HEK293 (cell line): ENCODE measurements around the gene CAPS.
A peak's percentile ranks its signal among the peaks of the same experiment; 100 is the strongest.

Experiments used
- CTCF ChIA-PET: fragments of 350-600 bp; formaldehyde crosslinking; extraction: SDS; loops from one replicate; lab custom pipeline; 2021; ENCODE audit warnings: antibody characterized with exemption; lab: Yijun Ruan, JAX
- POLR2A ChIA-PET: fragments of 300-600 bp; formaldehyde crosslinking; extraction: SDS; loops from one replicate; lab custom pipeline; 2020; ENCODE audit warnings: antibody characterized with exemption, inconsistent platforms; lab: Yijun Ruan, JAX
- H3K27ac ChIP-seq: fragments of 200-500 bp; sonication (Bioruptor generic); 2 replicates; pipeline ENCODE4 v1.5.1; 2014; ENCODE audit warnings: low read depth, low read length, control low read depth, inconsistent platforms; ENCODE audit errors: extremely low read depth
- H3K36me3 ChIP-seq, 2 experiments: fragments of 200-500 bp in 1 of 2; sonication (Bioruptor generic) in 1 of 2; 1 replicate in 1 of 2; 2 replicates in 1 of 2; pipeline ENCODE4 v1.5.1; 2014 to 2017; ENCODE audit warnings: inconsistent platforms in 2 of 2, low read length in 2 of 2; ENCODE audit not compliant: control insufficient read depth in 2 of 2, insufficient read depth in 1 of 2
- H3K4me1 ChIP-seq: fragments of 200-500 bp; sonication (Bioruptor generic); 2 replicates; pipeline ENCODE4 v1.5.1; 2014; ENCODE audit warnings: mild to moderate bottlenecking, low read length, inconsistent platforms; ENCODE audit not compliant: control insufficient read depth, insufficient read depth
- H3K4me3 ChIP-seq: 2 replicates; pipeline ENCODE4 v1.5.1; 2011; ENCODE audit warnings: low read depth, mild to moderate bottlenecking, control low read depth, low read length, moderate library complexity
- H3K9me3 ChIP-seq: fragments of 200-500 bp; sonication (Bioruptor generic); 2 replicates; pipeline ENCODE4 v1.5.1; 2014; ENCODE audit warnings: low read depth, low read length, inconsistent platforms; ENCODE audit not compliant: control insufficient read depth, insufficient read depth
- GFI1B ChIP-seq: fragments of 450-650 bp; formaldehyde crosslinking; IDR thresholded peaks from 2 replicates; pipeline ENCODE4 v1.5.1; 2016; ENCODE audit warnings: missing biosample characterization, missing genetic modification characterization
- GLI4 ChIP-seq: fragments of 450-650 bp; formaldehyde crosslinking; IDR thresholded peaks from 2 replicates; pipeline ENCODE4 v1.5.1; 2016; ENCODE audit warnings: missing biosample characterization, missing genetic modification characterization
- GLIS1 ChIP-seq: fragments of 450-650 bp; formaldehyde crosslinking; IDR thresholded peaks from 2 replicates; pipeline ENCODE4 v1.5.1; 2016; ENCODE audit warnings: missing biosample characterization, missing genetic modification characterization
- MZF1 ChIP-seq: fragments of 450-650 bp; formaldehyde crosslinking; IDR thresholded peaks from 2 replicates; pipeline ENCODE4 v1.5.1; 2017; ENCODE audit warnings: missing biosample characterization, missing genetic modification characterization, borderline replicate concordance
- SCRT1 ChIP-seq: fragments of 450-650 bp; formaldehyde crosslinking; IDR thresholded peaks from 2 replicates; pipeline ENCODE4 v1.5.1; 2016; ENCODE audit warnings: missing biosample characterization, missing genetic modification characterization, borderline replicate concordance
- WT1 ChIP-seq: fragments of 450-650 bp; formaldehyde crosslinking; IDR thresholded peaks from 2 replicates; pipeline ENCODE4 v1.5.1; 2016; ENCODE audit warnings: missing biosample characterization, missing genetic modification characterization
- ZBTB17 ChIP-seq: fragments of 450-650 bp; formaldehyde crosslinking; IDR thresholded peaks from 2 replicates; pipeline ENCODE4 v1.5.1; 2016; ENCODE audit warnings: missing biosample characterization, missing genetic modification characterization
- ZFHX2 ChIP-seq: fragments of 450-650 bp; formaldehyde crosslinking; conservative IDR thresholded peaks from 2 replicates; pipeline ENCODE4 v1.5.1; 2016; ENCODE audit warnings: missing biosample characterization, missing genetic modification characterization
- ZIC2 ChIP-seq: fragments of 450-650 bp; formaldehyde crosslinking; IDR thresholded peaks from 2 replicates; pipeline ENCODE4 v1.5.1; 2016; ENCODE audit warnings: missing biosample characterization, missing genetic modification characterization
- ZNF112 ChIP-seq: fragments of 450-650 bp; formaldehyde crosslinking; IDR thresholded peaks from 2 replicates; pipeline ENCODE4 v1.5.0; 2017; ENCODE audit warnings: missing biosample characterization, missing genetic modification characterization
- ZNF174 ChIP-seq: fragments of 450-650 bp; formaldehyde crosslinking; IDR thresholded peaks from 2 replicates; pipeline ENCODE4 v1.5.0; 2017; ENCODE audit warnings: missing biosample characterization, mild to moderate bottlenecking, missing genetic modification characterization
- ZNF202 ChIP-seq: fragments of 450-650 bp; formaldehyde crosslinking; IDR thresholded peaks from 2 replicates; pipeline ENCODE4 v1.5.1; 2016; ENCODE audit warnings: missing biosample characterization, missing genetic modification characterization, borderline replicate concordance
- ZNF266 ChIP-seq: fragments of 450-650 bp; formaldehyde crosslinking; IDR thresholded peaks from 2 replicates; pipeline ENCODE4 v1.5.1; 2016; ENCODE audit warnings: missing biosample characterization, missing genetic modification characterization, low read depth
- ZNF510 ChIP-seq: fragments of 450-650 bp; formaldehyde crosslinking; IDR thresholded peaks from 2 replicates; pipeline ENCODE4 v1.5.1; 2018; ENCODE audit warnings: mild to moderate bottlenecking, missing genetic modification characterization, missing biosample characterization; ENCODE audit not compliant: insufficient replicate concordance
- ZNF521 ChIP-seq: fragments of 450-650 bp; formaldehyde crosslinking; IDR thresholded peaks from 2 replicates; pipeline ENCODE4 v1.5.1; 2017; ENCODE audit warnings: missing biosample characterization, mild to moderate bottlenecking, missing genetic modification characterization
- ZNF654 ChIP-seq: fragments of 450-650 bp; formaldehyde crosslinking; IDR thresholded peaks from 2 replicates; pipeline ENCODE4 v1.5.1; 2016; ENCODE audit warnings: low read depth, missing biosample characterization, missing genetic modification characterization
- ZNF658 ChIP-seq: fragments of 450-650 bp; formaldehyde crosslinking; IDR thresholded peaks from 2 replicates; pipeline ENCODE4; 2016; ENCODE audit warnings: missing biosample characterization, missing genetic modification characterization
- ZNF677 ChIP-seq: fragments of 450-650 bp; IDR thresholded peaks from 2 replicates; pipeline ENCODE4 v1.5.0; 2018; ENCODE audit warnings: missing biosample characterization, mild to moderate bottlenecking, missing genetic modification characterization, moderate library complexity
- ZNF768 ChIP-seq: fragments of 450-650 bp; formaldehyde crosslinking; IDR thresholded peaks from 2 replicates; pipeline ENCODE4 v1.5.1; 2018; ENCODE audit warnings: missing biosample characterization, mild to moderate bottlenecking, missing genetic modification characterization
- TF ChIP-seq, protein P1 (sequence below): fragments of 450-650 bp; formaldehyde crosslinking; IDR thresholded peaks from 2 replicates; pipeline ENCODE4 v1.5.1; 2016; ENCODE audit warnings: missing biosample characterization, missing genetic modification characterization
- TF ChIP-seq, protein P2 (sequence below): fragments of 450-650 bp; formaldehyde crosslinking; IDR thresholded peaks from 2 replicates; pipeline ENCODE4 v1.5.1; 2017; ENCODE audit warnings: missing biosample characterization, missing genetic modification characterization

CAPS gene

DNA sequence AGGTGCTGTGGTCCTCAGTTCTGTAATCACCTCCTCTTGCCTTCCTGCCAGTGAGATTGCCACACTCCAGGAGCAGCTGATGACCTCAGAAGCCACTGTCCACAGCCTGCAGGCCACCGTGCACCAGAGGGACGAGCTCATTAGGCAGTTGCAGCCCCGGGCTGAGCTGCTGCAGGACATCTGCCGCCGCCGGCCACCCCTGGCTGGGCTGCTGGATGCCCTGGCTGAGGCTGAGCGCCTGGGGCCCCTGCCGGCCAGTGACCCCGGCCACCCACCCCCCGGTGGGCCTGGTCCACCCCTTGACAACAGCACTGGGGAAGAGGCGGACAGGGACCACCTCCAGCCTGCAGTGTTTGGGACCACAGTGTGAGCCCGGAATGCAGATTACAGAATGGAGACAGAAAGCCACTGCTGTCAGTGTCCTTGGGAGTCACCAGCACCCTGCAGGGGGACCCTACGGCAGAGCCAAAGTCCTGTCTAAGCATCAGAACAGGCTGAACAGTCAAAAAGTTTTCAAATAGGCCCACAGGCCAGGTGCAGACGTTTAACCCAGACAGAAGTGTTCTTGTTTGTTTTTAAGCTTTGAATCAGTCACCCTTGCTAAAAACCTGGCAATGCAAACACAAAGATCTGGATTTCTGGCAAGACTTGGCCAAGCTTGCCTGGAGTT is 5.1 kb upstream of the CAPS start (continued):
- TF ChIP-seq ZNF266 (tag by site-specific recombination), result no peak
- TF ChIP-seq WT1 (tag by site-specific recombination), result no peak
- TF ChIP-seq, all 188 proteins: peak for 2

DNA sequence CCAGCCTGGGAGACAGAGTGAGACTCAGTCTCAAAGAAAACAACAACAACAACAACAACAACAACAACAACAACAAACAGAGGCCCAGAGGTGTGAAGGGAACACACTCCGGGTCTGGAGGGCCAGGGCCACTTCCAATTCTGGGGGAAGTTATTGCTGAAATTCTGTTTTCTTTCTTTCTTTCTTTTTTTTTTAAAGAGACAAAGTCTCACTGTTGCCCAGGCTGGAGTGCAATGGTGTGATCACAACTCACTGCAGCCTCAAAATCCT is 3.5 kb upstream of the CAPS start:
- Histone ChIP-seq H3K36me3 (peaks cover 0 to 32% of the 10 kb centered on the region in 2 experiments; a peak in 2 of 3 replicates), H3K9me3 (no peaks in the 10 kb centered on the region), H3K4me3 (no peak overlapping the region), H3K4me1 (no peaks in the 10 kb centered on the region), H3K27ac (no peak overlapping the region)
- CTCF ChIA-PET, result interaction anchor here (0.6 to 0.9 kb wide), 2 partner anchors 107 to 122 kb away, joined by 3 read pairs; no protein-coding TSS in a partner anchor
- TF ChIP-seq ZIC2 (tag by site-specific recombination) (no peak), ZNF510 (tag by site-specific recombination) (no peak), GLIS1 (no peak), ZNF202 (tag by site-specific recombination) (no peak)
- POLR2A ChIA-PET, result no interaction called here

DNA sequence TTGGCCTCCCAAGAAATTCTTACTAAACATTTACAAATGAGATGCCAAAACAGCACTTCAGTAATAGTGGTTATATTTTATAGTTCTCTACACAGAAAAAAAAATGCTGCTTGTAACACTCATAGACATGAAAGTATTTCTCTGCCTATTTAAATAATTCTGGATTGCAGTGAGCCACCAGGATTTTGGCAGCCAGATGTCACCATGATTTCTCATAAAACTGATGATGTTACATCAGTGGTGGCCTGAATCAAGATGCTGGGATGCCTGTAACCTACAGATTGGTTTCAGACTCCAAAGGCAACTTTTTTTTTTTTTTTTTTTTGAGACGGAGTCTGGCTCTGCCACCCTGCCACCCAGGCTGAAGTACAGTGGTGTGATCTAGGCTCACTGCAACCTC is 2.7 kb upstream of the CAPS start:
- H3K9me3 ChIP-seq, result no peaks in the 10 kb centered on the region
- no peak overlapping the region for H3K4me3 ChIP-seq
- H3K4me1 ChIP-seq, result no peaks in the 10 kb centered on the region
- CTCF ChIA-PET, result interaction anchor here (0.6 kb wide), 1 partner anchor 31 kb away, joined by 3 read pairs; no protein-coding TSS in a partner anchor
- H3K27ac ChIP-seq, result no peak overlapping the region
- POLR2A ChIA-PET, result no interaction called here
- peaks cover 0 to 36% of the 10 kb centered on the region in 2 experiments; a peak in 2 of 3 replicates for H3K36me3 ChIP-seq
- TF ChIP-seq GLIS1 (peak; percentile 45), ZBTB17 (tag by site-specific recombination) (0 out of 2 replicates have a peak, but pooled peaks have one; percentile 13), MZF1 (tag by site-specific recombination) (no peak), ZNF658 (tag by site-specific recombination) (no peak), ZNF174 (tag by site-specific recombination) (no peak)

DNA sequence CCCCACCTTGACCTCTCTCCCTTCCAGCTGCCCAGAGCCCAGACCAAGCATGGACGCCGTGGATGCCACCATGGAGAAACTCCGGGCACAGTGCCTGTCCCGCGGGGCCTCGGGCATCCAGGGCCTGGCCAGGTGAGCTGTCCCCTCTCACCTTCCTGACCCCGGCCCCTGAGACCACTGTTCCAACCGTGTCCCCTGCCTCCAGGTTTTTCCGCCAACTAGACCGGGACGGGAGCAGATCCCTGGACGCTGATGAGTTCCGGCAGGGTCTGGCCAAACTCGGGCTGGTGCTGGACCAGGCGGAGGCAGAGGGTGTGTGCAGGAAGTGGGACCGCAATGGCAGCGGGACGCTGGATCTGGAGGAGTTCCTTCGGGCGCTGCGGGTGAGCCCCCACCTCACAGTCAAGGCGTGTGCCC is 312 bp downstream of the CAPS start:
- POLR2A ChIA-PET, result no interaction called here
- H3K36me3 ChIP-seq, result peaks cover under 1 to 58% of the 10 kb centered on the region in 2 experiments; a peak in 2 of 3 replicates
- no peak overlapping the region for H3K27ac ChIP-seq
- no peaks in the 10 kb centered on the region for H3K9me3 ChIP-seq
- no peaks in the 10 kb centered on the region for H3K4me1 ChIP-seq
- CTCF ChIA-PET, result interaction anchor here (0.6 to 0.9 kb wide), 2 partner anchors 108 to 603 kb away, joined by 3 read pairs; no protein-coding TSS in a partner anchor
- no peak for TF ChIP-seq SCRT1 (tag by site-specific recombination)
- TF ChIP-seq, protein P1, sequence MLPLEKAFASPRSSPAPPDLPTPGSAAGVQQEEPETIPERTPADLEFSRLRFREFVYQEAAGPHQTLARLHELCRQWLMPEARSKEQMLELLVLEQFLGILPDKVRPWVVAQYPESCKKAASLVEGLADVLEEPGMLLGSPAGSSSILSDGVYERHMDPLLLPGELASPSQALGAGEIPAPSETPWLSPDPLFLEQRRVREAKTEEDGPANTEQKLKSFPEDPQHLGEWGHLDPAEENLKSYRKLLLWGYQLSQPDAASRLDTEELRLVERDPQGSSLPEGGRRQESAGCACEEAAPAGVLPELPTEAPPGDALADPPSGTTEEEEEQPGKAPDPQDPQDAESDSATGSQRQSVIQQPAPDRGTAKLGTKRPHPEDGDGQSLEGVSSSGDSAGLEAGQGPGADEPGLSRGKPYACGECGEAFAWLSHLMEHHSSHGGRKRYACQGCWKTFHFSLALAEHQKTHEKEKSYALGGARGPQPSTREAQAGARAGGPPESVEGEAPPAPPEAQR (tag by site-specific recombination), result no peak
- TF ChIP-seq GLI4 (tag by site-specific recombination), result no peak
- no peak for TF ChIP-seq ZNF112 (tag by site-specific recombination)
- TF ChIP-seq ZNF654 (tag by site-specific recombination), result no peak
- no peak for TF ChIP-seq ZFHX2 (tag by site-specific recombination)
- no peak for TF ChIP-seq ZNF768 (tag by site-specific recombination)
- no peak for TF ChIP-seq ZNF677 (tag by site-specific recombination)
- no peak for TF ChIP-seq ZNF521 (tag by site-specific recombination)
- TF ChIP-seq, protein P2, sequence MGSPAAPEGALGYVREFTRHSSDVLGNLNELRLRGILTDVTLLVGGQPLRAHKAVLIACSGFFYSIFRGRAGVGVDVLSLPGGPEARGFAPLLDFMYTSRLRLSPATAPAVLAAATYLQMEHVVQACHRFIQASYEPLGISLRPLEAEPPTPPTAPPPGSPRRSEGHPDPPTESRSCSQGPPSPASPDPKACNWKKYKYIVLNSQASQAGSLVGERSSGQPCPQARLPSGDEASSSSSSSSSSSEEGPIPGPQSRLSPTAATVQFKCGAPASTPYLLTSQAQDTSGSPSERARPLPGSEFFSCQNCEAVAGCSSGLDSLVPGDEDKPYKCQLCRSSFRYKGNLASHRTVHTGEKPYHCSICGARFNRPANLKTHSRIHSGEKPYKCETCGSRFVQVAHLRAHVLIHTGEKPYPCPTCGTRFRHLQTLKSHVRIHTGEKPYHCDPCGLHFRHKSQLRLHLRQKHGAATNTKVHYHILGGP (tag by site-specific recombination), result no peak
- no peak for TF ChIP-seq GFI1B
- H3K4me3 ChIP-seq, result no peak overlapping the region
